Stimulated activated CD8-positive, alpha-beta memory T cell treated with anti-CD3 and anti-CD28 coated beads, Interleukin-7, amount 100 ng/mL, for 48 hours (primary cell): ENCODE results near the gene PRKN.
"Not testable (repeated sequence)": the region's sequence is repeated elsewhere in the genome, so short reads cannot be mapped to it uniquely, and the experiment has no call there.

Experiments
- DNase-seq, 2 donors: peaks; one replicate each; pipeline ENCODE4 v3.0.0-alpha.2; 2020; ENCODE audit warnings: low read depth in 1 of 2; ENCODE audit errors: extremely low read depth in 1 of 2

Gene PRKN

DNA sequence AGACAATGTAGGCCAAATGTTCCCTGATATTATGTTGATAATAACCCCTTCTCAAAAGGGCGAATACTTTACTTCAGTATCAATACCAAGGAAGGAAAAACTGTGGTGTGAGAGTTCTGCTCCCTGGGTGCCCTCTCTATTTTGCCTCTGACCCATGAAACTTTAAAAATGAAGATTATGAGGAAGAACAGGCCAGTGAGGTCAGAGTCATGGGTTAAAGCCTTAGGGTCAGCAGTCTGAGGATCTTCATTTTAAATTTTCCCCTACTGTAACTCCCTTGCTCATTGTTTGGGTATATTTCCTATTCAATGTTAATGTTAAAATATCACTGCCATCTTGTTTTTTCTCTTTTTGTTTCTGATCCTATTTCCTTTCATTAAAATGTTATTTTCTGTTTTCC is 47.9 kb downstream of the PRKN start:
- DNase-seq, result no peak

DNA sequence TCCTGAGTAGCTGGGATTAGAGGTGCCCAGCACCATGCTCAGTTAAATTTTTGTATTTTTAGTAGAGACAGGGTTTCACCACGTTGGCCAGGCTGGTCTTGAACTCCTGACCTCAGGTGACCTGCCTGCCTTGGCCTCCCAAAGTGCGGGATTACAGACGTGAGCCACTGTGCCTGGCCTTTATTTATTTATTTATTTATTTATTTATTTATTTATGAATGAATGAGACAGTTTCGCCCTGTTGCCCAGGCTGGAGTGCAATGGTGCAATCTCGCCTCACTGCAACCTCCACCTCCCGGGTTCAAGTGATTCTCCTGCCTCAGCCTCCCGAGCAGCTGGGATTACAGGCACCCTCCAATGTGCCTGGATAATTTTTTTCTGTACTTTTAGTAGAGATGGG is 48.7 kb downstream of the PRKN start:
- not testable (repeated sequence) for DNase-seq

DNA sequence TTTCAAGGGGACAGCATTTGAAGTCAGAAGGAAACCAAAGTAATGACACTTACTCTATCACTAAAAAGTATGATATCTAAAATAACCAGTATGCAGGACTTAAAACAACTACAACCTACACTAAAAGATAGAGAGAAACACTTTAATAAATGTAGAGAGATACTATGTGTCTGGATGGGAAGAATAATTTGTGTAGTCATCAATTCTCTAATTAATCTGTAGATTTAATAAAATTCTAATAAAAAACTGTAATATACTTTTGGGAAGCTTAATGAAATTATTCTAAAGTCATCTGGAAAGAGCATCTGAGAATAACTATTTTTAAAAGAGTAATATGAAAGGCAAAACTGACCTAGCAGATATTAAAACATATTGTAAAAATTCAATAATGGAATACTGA is 52.1 kb downstream of the PRKN start:
- DNase-seq, result no peak

DNA sequence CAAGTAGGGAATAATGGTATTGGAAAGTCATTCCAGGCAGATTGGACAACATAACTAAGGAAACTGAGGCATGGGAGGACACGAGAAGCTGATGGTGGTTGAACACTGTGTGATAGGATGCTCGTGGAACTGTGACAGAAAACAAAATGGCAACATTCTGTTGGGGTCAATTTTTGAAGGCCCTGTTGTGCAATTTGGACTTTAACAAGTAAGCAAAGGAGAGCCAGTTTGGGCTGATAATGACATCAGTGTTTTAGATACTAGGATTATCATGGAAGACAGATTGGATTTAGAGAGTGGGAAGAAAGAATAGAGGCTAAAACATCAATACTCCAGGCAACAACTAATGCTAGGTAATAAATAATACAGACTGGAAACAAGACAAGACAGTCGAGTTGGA is 53.1 kb downstream of the PRKN start:
- DNase-seq, result no peak

GRCh38 chr6:162671580-162672165 is 55.9 kb downstream of the PRKN start:
- no peak for DNase-seq

GRCh38 chr6:162670345-162670744 is 57.2 kb downstream of the PRKN start:
- DNase-seq, result no peak

- DNase-seq, result no peak
These were observed 61.3 kb downstream of the PRKN start for GRCh38 chr6:162666246-162666645.

DNA sequence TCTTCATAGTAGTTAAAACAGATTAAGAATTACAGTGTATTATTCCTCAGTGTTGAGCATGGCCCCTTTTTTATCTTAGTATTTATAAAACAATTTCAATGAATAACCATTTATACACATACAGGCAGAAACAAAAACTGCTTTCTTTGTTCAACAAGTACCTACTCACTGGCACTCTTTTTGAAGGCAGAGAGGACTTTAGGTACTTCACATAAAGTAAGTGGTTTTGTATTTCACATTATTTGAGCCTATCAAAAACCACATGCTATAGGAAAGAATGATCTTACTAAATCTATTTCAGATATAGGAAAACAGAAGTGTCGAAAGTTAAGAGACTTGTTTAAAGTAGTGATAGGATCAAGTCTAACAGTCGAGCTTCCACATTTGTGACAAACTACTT is 73.8 kb downstream of the PRKN start:
- no peak for DNase-seq

- no peak for DNase-seq
These were observed 76.1 kb downstream of the PRKN start for GRCh38 chr6:162651505-162651904.

DNA sequence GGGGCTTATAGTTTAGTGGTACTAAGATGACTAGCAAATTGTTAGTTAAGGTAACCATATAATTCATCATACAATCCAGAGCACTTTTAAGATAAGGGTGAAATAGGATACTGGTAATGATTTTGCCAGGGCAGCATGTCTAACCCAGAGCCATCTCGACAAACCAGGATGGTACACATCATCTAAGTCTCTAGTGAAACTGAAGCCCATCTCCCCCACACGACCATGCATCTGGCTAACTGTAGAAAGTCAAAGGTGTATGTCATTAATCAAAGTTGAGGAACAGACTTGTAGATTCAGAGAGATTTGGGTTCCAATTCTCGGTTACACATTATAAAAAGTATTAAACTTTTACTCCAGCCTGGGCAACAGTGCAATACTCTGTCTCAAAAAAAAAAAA is 78.3 kb downstream of the PRKN start:
- DNase-seq, result no peak

DNA sequence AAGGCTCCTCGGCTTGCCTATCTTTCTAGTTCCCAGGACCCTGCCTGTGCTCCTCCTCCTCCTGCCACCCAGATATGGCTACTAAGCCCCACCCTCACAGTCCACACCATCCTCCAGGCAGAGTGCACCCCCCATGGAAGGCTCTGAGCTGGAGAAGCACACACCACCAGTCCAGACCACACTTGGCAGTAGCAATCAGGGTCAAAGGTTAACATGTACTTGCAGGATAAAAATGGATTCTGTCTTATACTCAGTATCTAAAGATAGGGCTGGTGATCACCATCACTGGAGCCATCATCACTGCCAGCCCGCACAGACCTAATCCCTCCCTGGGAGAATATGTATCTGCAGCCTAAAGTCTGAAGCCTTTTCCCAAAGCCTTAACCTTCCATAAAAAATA is 83.4 kb downstream of the PRKN start:
- DNase-seq, result no peak

- no peak for DNase-seq
These were observed 86.8 kb downstream of the PRKN start for GRCh38 chr6:162640756-162641155.

GRCh38 chr6:162639951-162640350 is 87.6 kb downstream of the PRKN start:
- no peak for DNase-seq

DNA sequence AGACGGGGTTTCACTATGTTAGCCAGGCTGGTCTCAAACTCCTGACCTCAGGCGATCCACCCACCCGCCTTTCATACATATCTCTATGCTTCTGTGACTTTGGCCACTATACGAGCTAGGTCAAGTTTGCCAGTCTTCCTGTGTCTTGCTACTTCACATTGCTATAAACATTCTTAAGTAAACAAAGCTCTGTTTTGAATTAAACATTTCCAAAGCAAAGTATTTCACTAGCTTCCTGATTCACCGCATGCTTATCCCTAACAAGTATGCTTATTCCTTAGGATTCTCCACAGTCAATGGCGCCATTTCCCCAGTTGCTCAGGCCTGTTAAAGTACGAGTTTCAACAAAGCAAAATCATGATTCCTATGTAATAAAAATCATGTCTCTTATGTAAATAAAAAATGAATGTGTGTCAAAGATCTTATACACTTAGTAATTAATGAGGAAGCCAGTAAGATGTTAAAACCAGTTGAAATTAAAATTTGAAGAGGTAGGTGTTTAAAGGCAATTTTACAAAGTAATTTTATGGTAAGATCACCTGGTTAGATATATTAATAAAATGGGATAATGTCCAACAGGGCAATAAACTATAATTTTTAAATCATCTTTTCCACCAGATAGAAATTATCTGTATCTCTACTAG is 88.5 kb downstream of the PRKN start:
- no peak for DNase-seq

DNA sequence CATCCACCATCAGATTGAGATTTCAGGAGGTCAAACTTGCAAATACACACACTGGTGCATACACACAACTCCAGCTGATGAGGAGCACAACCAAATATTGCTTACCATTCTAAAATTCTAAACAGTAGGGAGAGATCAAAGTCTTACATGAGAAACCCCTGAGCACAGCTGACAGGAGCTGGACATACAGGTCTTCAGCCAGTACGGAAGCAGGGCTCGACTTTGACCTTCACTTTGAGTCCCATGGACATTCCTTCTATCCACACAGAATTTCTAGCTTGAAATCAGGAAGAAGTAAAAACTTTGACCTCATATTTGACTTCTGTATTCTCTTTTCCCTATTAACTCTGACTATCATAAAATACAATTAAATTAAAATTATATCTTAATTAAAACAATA is 90.2 kb downstream of the PRKN start:
- no peak for DNase-seq

- no peak for DNase-seq
These were observed 91.4 kb downstream of the PRKN start for GRCh38 chr6:162636167-162636566.

DNA sequence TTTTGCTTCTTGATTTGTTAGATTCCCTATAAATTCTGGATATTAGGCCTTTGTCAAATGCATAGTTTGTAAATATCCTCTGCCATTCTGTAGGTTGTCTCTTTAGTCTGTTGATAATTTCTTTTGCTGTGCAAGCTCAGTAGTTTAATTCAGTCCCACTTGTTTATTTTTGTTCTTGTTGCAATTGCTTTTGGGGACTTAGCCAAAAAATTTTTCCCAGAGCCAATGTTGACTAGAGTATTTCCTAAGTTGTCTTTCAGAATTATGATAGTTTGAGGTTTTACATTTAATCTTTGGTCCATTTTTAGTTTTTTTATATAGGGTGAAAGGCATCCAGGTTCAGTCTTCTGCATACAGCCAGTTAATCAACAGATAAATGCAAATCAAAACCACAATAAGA is 96.0 kb downstream of the PRKN start:
- DNase-seq, result no peak

- DNase-seq, result no peak
These were observed 97.5 kb downstream of the PRKN start for GRCh38 chr6:162630069-162630468.

DNA sequence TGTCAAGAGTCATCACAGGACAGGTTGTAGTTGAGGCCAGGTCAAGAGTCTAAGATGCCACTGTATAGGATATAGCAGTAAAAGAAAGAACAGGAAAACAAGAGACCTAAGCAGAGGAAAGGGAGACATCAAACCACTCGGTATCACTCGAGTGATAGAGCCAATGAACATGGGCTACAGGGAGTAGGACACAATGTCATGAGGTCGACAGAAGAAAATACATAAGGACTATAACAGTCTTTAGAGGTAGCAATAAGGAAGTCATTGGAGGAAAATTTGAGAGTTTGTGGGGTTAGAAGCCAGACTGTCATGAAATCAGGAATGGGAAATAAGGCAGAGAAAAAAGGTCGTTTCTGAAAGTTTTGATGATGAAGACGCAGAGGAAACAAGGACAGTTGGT is 99.7 kb downstream of the PRKN start:
- DNase-seq, result no peak

GRCh38 chr6:162627362-162627761 is 100.2 kb downstream of the PRKN start:
- DNase-seq, result no peak

GRCh38 chr6:162626869-162627268 is 100.7 kb downstream of the PRKN start:
- DNase-seq, result no peak

DNA sequence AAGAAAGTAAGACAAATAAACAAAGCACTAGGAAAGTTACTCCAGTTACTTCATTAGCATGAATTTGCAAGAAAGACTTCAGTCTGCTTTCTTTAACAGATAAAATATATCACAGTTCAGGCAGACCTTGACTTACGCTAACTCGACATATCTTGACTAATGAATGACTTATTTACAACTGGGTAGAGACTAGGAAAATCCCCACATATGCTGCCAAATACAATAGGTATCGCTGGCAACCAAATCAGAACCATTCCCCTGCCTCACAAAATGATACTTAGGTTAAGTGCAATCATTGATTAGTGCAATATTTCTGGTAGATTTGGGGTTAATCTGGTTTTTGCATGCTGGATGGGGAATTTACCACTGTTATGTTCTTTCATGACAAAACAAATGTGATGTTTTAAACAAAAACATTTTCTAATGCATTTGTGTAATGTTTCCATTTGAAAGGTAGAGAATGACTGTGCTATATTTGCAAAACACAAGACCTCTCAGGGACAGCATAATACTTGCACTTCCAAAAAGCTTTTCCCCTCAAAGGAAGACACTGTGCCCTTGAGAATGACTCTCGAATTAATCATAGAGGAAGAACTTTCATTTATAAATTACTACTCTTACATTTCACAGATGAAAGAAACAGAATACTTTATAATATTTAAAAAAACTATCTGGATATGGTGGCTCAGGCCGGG is 101.6 kb downstream of the PRKN start:
- DNase-seq, result no peak

GRCh38 chr6:162622572-162622971 is 105.0 kb downstream of the PRKN start:
- DNase-seq, result no peak
